ENCODE data around the gene GBP6.
"Not testable (repeated sequence)": the region's sequence is repeated elsewhere in the genome, so short reads cannot be mapped to it uniquely, and the experiment has no call there.

DNA sequence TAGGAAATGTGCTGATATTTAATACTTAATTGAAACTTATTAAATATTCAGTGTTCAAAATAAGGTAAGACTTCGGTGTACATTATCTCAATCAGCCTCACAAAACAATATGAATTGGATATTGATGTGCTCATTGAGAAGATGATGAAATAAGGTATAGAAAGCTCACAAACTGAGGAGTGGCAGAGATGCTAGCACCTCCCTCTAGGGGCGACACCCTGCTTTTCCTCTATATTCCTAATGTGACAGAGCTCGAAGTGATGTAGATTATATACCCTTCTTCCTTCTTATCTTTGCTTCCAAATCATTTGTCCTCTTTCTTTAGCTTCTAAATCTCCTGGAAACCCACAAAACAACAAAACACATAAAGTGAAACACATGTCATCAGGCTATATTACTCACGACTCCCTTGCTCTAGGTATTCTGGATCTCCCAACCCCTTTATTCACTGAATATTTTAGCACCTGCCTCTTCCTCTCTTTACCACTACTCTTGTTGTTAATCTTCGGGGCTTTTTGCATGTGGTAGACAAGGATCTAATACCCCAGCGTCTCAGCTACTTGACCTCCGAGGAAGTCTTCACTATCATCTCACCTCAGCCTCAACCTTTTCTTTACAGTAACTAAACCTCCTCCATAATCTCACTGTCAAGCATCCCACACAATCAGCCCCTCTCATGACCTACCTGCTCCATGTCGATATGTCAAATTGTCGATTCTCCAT is 70.4 kb downstream of the GBP6 start:
- TF ChIP-seq, protein P1, sequence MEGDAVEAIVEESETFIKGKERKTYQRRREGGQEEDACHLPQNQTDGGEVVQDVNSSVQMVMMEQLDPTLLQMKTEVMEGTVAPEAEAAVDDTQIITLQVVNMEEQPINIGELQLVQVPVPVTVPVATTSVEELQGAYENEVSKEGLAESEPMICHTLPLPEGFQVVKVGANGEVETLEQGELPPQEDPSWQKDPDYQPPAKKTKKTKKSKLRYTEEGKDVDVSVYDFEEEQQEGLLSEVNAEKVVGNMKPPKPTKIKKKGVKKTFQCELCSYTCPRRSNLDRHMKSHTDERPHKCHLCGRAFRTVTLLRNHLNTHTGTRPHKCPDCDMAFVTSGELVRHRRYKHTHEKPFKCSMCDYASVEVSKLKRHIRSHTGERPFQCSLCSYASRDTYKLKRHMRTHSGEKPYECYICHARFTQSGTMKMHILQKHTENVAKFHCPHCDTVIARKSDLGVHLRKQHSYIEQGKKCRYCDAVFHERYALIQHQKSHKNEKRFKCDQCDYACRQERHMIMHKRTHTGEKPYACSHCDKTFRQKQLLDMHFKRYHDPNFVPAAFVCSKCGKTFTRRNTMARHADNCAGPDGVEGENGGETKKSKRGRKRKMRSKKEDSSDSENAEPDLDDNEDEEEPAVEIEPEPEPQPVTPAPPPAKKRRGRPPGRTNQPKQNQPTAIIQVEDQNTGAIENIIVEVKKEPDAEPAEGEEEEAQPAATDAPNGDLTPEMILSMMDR (IDR thresholded peaks at IDR 0.05; ENCODE audit: poor library complexity) = not testable (repeated sequence)
- TF ChIP-seq EZH2 (IDR thresholded peaks at IDR 0.05; ENCODE audit: borderline replicate concordance); EZH2phosphoT487 (IDR thresholded peaks at IDR 0.05; ENCODE audit: low read depth, severe bottlenecking, unreplicated experiment): not testable (repeated sequence)

Measured in hepatocyte (in vitro differentiated cells).